Activated CD4-positive, alpha-beta T cell treated with anti-CD3 and anti-CD28 coated beads, Interleukin-2, amount 50 U/mL, for 16 hours (primary cell): ENCODE results near the gene MEX3B.

Source experiments
- DNase-seq: peaks from one replicate; pipeline ENCODE4 v3.0.0-alpha.2; 2020

The MEX3B gene

GRCh38 chr15:82045892-82046665, at the start of gene MEX3B:
Gene MEX3B, minus strand, starts transcription at chr15:82046018. Its CDS starts 313 bp downstream, at chr15:82045705.
- DNase-seq = peak; percentile 95

- no peak for DNase-seq
Measured at GRCh38 chr15:82093774-82094211, 48.0 kb upstream of the MEX3B start.

- DNase-seq = no peak
Measured at GRCh38 chr15:82093325-82093724, 47.5 kb upstream of the MEX3B start.

GRCh38 chr15:82091636-82092140, 45.9 kb upstream of the MEX3B start:
- no peak for DNase-seq

- no peak for DNase-seq
Measured at GRCh38 chr15:82086243-82086995, 40.6 kb upstream of the MEX3B start.

GRCh38 chr15:82081914-82082762, 36.3 kb upstream of the MEX3B start:
- DNase-seq = no peak

- no peak for DNase-seq
Measured at GRCh38 chr15:82080774-82081173, 35.0 kb upstream of the MEX3B start.

GRCh38 chr15:82079736-82080135, 33.9 kb upstream of the MEX3B start:
- no peak for DNase-seq

GRCh38 chr15:82074610-82075009, 28.8 kb upstream of the MEX3B start:
- DNase-seq = no peak

GRCh38 chr15:82072926-82073537, 27.2 kb upstream of the MEX3B start:
- DNase-seq = no peak

- no peak for DNase-seq
Measured at GRCh38 chr15:82066455-82066854, 20.6 kb upstream of the MEX3B start.

GRCh38 chr15:82064824-82065223, 19.0 kb upstream of the MEX3B start:
- DNase-seq = no peak

- DNase-seq = no peak
Measured at GRCh38 chr15:82062479-82063454, 16.9 kb upstream of the MEX3B start.

GRCh38 chr15:82060817-82061216, 15.0 kb upstream of the MEX3B start:
- DNase-seq = no peak

GRCh38 chr15:82058517-82059204, 12.8 kb upstream of the MEX3B start:
- no peak for DNase-seq

GRCh38 chr15:82058026-82058425, 12.2 kb upstream of the MEX3B start:
- no peak for DNase-seq

GRCh38 chr15:82056958-82057823, 11.4 kb upstream of the MEX3B start:
- DNase-seq = no peak

- DNase-seq = no peak
Measured at GRCh38 chr15:82052751-82053150, 6.9 kb upstream of the MEX3B start.

GRCh38 chr15:82051664-82052063, 5.8 kb upstream of the MEX3B start:
- no peak for DNase-seq

GRCh38 chr15:82048811-82049210, 3.0 kb upstream of the MEX3B start:
- DNase-seq = no peak
